HEK293 (cell line): ENCODE measurements around the gene SIDT2.

Source experiments
- SETDB1 ChIP-seq: IDR thresholded peaks from one replicate; pipeline ENCODE4 v1.6.1; 2017; ENCODE audit warnings: mild to moderate bottlenecking, low read length, moderate library complexity, mixed read lengths; ENCODE audit not compliant: insufficient read length
- ZNF10 ChIP-seq: fragments of 450-650 bp; formaldehyde crosslinking; IDR thresholded peaks from 2 replicates; pipeline ENCODE4 v1.5.1; 2017; ENCODE audit warnings: missing biosample characterization, missing genetic modification characterization
- ZNF157 ChIP-seq: fragments of 450-650 bp; formaldehyde crosslinking; IDR thresholded peaks from 2 replicates; pipeline ENCODE4 v1.5.1; 2016; ENCODE audit warnings: missing biosample characterization, missing genetic modification characterization
- ZNF214 ChIP-seq: fragments of 450-650 bp; formaldehyde crosslinking; IDR thresholded peaks from 2 replicates; pipeline ENCODE4 v1.5.1; 2017; ENCODE audit warnings: missing biosample characterization, mild to moderate bottlenecking, missing genetic modification characterization, borderline replicate concordance
- ZNF37A ChIP-seq: fragments of 450-650 bp; IDR thresholded peaks from 2 replicates; pipeline ENCODE4 v1.5.1; 2018; ENCODE audit warnings: missing biosample characterization, missing genetic modification characterization
- ZNF530 ChIP-seq: fragments of 450-650 bp; formaldehyde crosslinking; IDR thresholded peaks from 2 replicates; pipeline ENCODE4 v1.5.1; 2016; ENCODE audit warnings: low read depth, missing biosample characterization, missing genetic modification characterization
- ZNF629 ChIP-seq: fragments of 450-650 bp; formaldehyde crosslinking; IDR thresholded peaks from 2 replicates; pipeline ENCODE4 v1.5.1; 2017; ENCODE audit warnings: missing biosample characterization, missing genetic modification characterization
- ZSCAN16 ChIP-seq: fragments of 450-650 bp; formaldehyde crosslinking; IDR thresholded peaks from 2 replicates; pipeline ENCODE4 v1.5.1; 2016; ENCODE audit warnings: missing biosample characterization, missing genetic modification characterization
- ZSCAN30 ChIP-seq: fragments of 450-650 bp; IDR thresholded peaks from 2 replicates; pipeline ENCODE4 v1.5.1; 2018; ENCODE audit warnings: missing biosample characterization, mild to moderate bottlenecking, missing genetic modification characterization, moderate library complexity
- TF ChIP-seq, protein P1 (sequence below): fragments of 450-650 bp; formaldehyde crosslinking; IDR thresholded peaks from 2 replicates; pipeline ENCODE4 v1.5.1; 2016; ENCODE audit warnings: missing biosample characterization, missing genetic modification characterization
- TF ChIP-seq, protein P2 (sequence below): fragments of 450-650 bp; formaldehyde crosslinking; IDR thresholded peaks from 2 replicates; pipeline ENCODE4 v1.5.1; 2016; ENCODE audit warnings: missing biosample characterization, missing genetic modification characterization
- TF ChIP-seq, protein P3 (sequence below): fragments of 450-650 bp; formaldehyde crosslinking; IDR thresholded peaks from 2 replicates; pipeline ENCODE4 v1.5.1; 2016; ENCODE audit warnings: missing biosample characterization, missing genetic modification characterization, borderline replicate concordance
- TF ChIP-seq, protein P4 (sequence below): fragments of 450-650 bp; formaldehyde crosslinking; IDR thresholded peaks from 2 replicates; pipeline ENCODE4 v1.5.1; 2016; ENCODE audit warnings: missing biosample characterization, missing genetic modification characterization
- TF ChIP-seq, protein P5 (sequence below): fragments of 450-650 bp; formaldehyde crosslinking; IDR thresholded peaks from 2 replicates; pipeline ENCODE4 v1.5.1; 2016; ENCODE audit warnings: missing biosample characterization, missing genetic modification characterization

DNA sequence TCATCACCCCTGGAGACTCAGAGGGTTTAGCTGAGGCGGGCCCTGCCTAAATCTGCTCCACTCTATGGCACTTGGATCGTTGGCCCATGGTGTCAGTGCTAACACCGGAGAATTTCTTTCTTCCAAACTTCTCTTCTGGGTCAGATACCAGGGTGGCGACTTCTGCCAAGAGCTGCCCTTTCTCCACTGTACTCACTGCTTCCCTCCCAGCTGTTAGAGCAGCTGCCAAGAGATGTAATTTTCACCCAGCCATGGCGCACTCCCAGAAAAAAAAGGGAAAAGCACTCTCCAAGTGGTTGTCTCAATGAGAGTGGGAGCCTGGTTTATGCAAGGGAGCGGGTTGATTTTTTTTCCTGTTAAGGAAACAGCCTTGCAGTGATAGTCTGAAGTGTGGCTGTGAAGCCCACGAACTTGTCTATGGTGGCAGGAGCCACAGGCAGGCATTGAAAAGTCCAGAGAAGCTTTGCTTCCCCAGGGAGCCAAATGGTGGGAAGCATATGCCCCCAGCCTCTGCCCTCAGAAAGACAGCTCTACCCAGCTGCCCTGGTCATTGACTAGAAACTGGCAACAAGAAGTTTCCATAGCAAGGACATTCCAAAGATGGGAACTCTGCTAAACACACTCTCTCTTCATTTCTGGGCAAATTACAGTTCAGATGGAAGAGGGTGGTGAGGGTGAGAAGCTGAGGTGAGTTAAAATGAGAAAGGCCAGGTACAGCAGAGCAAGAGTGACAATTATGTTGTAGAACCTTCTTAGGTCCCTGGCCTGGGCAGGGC lies 42.6 kb downstream of the SIDT2 start:
- TF ChIP-seq ZNF157 (tag by site-specific recombination) (no peak), ZNF10 (tag by site-specific recombination) (no peak), ZSCAN30 (tag by site-specific recombination) (no peak), ZSCAN16 (tag by site-specific recombination) (no peak), SETDB1 (no peak), ZNF37A (no peak), ZNF530 (no peak), ZNF214 (tag by site-specific recombination) (no peak), ZNF629 (tag by site-specific recombination) (no peak)
- TF ChIP-seq, protein P1, sequence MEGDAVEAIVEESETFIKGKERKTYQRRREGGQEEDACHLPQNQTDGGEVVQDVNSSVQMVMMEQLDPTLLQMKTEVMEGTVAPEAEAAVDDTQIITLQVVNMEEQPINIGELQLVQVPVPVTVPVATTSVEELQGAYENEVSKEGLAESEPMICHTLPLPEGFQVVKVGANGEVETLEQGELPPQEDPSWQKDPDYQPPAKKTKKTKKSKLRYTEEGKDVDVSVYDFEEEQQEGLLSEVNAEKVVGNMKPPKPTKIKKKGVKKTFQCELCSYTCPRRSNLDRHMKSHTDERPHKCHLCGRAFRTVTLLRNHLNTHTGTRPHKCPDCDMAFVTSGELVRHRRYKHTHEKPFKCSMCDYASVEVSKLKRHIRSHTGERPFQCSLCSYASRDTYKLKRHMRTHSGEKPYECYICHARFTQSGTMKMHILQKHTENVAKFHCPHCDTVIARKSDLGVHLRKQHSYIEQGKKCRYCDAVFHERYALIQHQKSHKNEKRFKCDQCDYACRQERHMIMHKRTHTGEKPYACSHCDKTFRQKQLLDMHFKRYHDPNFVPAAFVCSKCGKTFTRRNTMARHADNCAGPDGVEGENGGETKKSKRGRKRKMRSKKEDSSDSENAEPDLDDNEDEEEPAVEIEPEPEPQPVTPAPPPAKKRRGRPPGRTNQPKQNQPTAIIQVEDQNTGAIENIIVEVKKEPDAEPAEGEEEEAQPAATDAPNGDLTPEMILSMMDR (tag by site-specific recombination): no peak
- TF ChIP-seq, protein P2, sequence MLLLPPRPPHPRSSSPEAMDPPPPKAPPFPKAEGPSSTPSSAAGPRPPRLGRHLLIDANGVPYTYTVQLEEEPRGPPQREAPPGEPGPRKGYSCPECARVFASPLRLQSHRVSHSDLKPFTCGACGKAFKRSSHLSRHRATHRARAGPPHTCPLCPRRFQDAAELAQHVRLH (tag by site-specific recombination): no peak
- TF ChIP-seq, protein P3, sequence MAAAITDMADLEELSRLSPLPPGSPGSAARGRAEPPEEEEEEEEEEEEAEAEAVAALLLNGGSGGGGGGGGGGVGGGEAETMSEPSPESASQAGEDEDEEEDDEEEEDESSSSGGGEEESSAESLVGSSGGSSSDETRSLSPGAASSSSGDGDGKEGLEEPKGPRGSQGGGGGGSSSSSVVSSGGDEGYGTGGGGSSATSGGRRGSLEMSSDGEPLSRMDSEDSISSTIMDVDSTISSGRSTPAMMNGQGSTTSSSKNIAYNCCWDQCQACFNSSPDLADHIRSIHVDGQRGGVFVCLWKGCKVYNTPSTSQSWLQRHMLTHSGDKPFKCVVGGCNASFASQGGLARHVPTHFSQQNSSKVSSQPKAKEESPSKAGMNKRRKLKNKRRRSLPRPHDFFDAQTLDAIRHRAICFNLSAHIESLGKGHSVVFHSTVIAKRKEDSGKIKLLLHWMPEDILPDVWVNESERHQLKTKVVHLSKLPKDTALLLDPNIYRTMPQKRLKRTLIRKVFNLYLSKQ (tag by site-specific recombination): no peak
- TF ChIP-seq, protein P4, sequence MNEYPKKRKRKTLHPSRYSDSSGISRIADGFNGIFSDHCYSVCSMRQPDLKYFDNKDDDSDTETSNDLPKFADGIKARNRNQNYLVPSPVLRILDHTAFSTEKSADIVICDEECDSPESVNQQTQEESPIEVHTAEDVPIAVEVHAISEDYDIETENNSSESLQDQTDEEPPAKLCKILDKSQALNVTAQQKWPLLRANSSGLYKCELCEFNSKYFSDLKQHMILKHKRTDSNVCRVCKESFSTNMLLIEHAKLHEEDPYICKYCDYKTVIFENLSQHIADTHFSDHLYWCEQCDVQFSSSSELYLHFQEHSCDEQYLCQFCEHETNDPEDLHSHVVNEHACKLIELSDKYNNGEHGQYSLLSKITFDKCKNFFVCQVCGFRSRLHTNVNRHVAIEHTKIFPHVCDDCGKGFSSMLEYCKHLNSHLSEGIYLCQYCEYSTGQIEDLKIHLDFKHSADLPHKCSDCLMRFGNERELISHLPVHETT: no peak
- TF ChIP-seq, protein P5, sequence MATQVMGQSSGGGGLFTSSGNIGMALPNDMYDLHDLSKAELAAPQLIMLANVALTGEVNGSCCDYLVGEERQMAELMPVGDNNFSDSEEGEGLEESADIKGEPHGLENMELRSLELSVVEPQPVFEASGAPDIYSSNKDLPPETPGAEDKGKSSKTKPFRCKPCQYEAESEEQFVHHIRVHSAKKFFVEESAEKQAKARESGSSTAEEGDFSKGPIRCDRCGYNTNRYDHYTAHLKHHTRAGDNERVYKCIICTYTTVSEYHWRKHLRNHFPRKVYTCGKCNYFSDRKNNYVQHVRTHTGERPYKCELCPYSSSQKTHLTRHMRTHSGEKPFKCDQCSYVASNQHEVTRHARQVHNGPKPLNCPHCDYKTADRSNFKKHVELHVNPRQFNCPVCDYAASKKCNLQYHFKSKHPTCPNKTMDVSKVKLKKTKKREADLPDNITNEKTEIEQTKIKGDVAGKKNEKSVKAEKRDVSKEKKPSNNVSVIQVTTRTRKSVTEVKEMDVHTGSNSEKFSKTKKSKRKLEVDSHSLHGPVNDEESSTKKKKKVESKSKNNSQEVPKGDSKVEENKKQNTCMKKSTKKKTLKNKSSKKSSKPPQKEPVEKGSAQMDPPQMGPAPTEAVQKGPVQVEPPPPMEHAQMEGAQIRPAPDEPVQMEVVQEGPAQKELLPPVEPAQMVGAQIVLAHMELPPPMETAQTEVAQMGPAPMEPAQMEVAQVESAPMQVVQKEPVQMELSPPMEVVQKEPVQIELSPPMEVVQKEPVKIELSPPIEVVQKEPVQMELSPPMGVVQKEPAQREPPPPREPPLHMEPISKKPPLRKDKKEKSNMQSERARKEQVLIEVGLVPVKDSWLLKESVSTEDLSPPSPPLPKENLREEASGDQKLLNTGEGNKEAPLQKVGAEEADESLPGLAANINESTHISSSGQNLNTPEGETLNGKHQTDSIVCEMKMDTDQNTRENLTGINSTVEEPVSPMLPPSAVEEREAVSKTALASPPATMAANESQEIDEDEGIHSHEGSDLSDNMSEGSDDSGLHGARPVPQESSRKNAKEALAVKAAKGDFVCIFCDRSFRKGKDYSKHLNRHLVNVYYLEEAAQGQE (tag by site-specific recombination): no peak
